ENCODE measurements around the gene LTBP1. TPM values are rescaled to one million over a fixed set of nuclear protein-coding genes. Genes with fewer than 3 reads are reported as not detected.

Gene LTBP1
- total RNA-seq, 1 experiment from 2014 or later = 11.8 TPM

GRCh38 chr2:33210626-33211025 is 263.9 kb downstream of the LTBP1 start:
- Histone ChIP-seq H3K4me2 (ENCODE audit: low read depth, low read length, poor library complexity, severe bottlenecking) (no peak overlapping the region), H3K4me3 (ENCODE audit: low read length) (no peak overlapping the region), H3K4me1 (ENCODE audit: low read length) (no peaks in the 10 kb centered on the region), H4K20me1 (ENCODE audit: insufficient read depth, low read depth, low read length) (no peaks in the 10 kb centered on the region), H3K36me3 (ENCODE audit: insufficient read depth, low read length) (no peaks in the 10 kb centered on the region), H3K79me2 (ENCODE audit: low read length) (no peaks in the 10 kb centered on the region), H3K9me3 (ENCODE audit: low read length) (no peaks in the 10 kb centered on the region), H3K9ac (ENCODE audit: low read length) (no peak overlapping the region), H2AFZ (ENCODE audit: low read length) (no peak overlapping the region), H3K27me3 (ENCODE audit: low read length) (no peaks in the 10 kb centered on the region), H3K27ac (ENCODE audit: low read length) (no peak overlapping the region), H3K9me2 (replicated peaks; ENCODE audit: insufficient read depth, low read length) (no peaks in the 10 kb centered on the region)
- no peak for DNase-seq

GRCh38 chr2:33212151-33212550 is 265.4 kb downstream of the LTBP1 start:
- no peaks in the 10 kb centered on the region for H3K36me3 ChIP-seq (ENCODE audit: insufficient read depth, low read length)
- DNase-seq = no peak
- no peaks in the 10 kb centered on the region for H3K9me2 ChIP-seq (replicated peaks; ENCODE audit: insufficient read depth, low read length)
- no peaks in the 10 kb centered on the region for H3K9me3 ChIP-seq (ENCODE audit: low read length)
- H3K4me1 ChIP-seq (ENCODE audit: low read length) = no peaks in the 10 kb centered on the region
- H2AFZ ChIP-seq (ENCODE audit: low read length) = no peak overlapping the region
- H3K27ac ChIP-seq (ENCODE audit: low read length) = no peak overlapping the region
- H3K79me2 ChIP-seq (ENCODE audit: low read length) = no peaks in the 10 kb centered on the region
- no peak overlapping the region for H3K4me2 ChIP-seq (ENCODE audit: low read depth, low read length, poor library complexity, severe bottlenecking)
- H4K20me1 ChIP-seq (ENCODE audit: insufficient read depth, low read depth, low read length) = no peaks in the 10 kb centered on the region
- H3K4me3 ChIP-seq (ENCODE audit: low read length) = no peak overlapping the region
- H3K9ac ChIP-seq (ENCODE audit: low read length) = no peak overlapping the region
- no peaks in the 10 kb centered on the region for H3K27me3 ChIP-seq (ENCODE audit: low read length)

GRCh38 chr2:33213244-33213643 is 266.5 kb downstream of the LTBP1 start:
- H3K4me1 ChIP-seq (ENCODE audit: low read length) = no peaks in the 10 kb centered on the region
- H3K27me3 ChIP-seq (ENCODE audit: low read length) = no peaks in the 10 kb centered on the region
- H2AFZ ChIP-seq (ENCODE audit: low read length) = no peak overlapping the region
- H3K9me2 ChIP-seq (replicated peaks; ENCODE audit: insufficient read depth, low read length) = no peaks in the 10 kb centered on the region
- no peak overlapping the region for H3K9ac ChIP-seq (ENCODE audit: low read length)
- no peaks in the 10 kb centered on the region for H4K20me1 ChIP-seq (ENCODE audit: insufficient read depth, low read depth, low read length)
- no peak overlapping the region for H3K4me3 ChIP-seq (ENCODE audit: low read length)
- no peaks in the 10 kb centered on the region for H3K36me3 ChIP-seq (ENCODE audit: insufficient read depth, low read length)
- DNase-seq = no peak
- no peak overlapping the region for H3K27ac ChIP-seq (ENCODE audit: low read length)
- no peak overlapping the region for H3K4me2 ChIP-seq (ENCODE audit: low read depth, low read length, poor library complexity, severe bottlenecking)
- no peaks in the 10 kb centered on the region for H3K9me3 ChIP-seq (ENCODE audit: low read length)
- H3K79me2 ChIP-seq (ENCODE audit: low read length) = no peaks in the 10 kb centered on the region

- no peak overlapping the region for H2AFZ ChIP-seq (ENCODE audit: low read length)
- H3K4me1 ChIP-seq (ENCODE audit: low read length) = no peaks in the 10 kb centered on the region
- H3K9ac ChIP-seq (ENCODE audit: low read length) = no peak overlapping the region
- H3K79me2 ChIP-seq (ENCODE audit: low read length) = no peaks in the 10 kb centered on the region
- H4K20me1 ChIP-seq (ENCODE audit: insufficient read depth, low read depth, low read length) = no peaks in the 10 kb centered on the region
- no peak for DNase-seq
- no peaks in the 10 kb centered on the region for H3K27me3 ChIP-seq (ENCODE audit: low read length)
- H3K4me2 ChIP-seq (ENCODE audit: low read depth, low read length, poor library complexity, severe bottlenecking) = no peak overlapping the region
- no peak overlapping the region for H3K4me3 ChIP-seq (ENCODE audit: low read length)
- no peaks in the 10 kb centered on the region for H3K36me3 ChIP-seq (ENCODE audit: insufficient read depth, low read length)
- no peak overlapping the region for H3K27ac ChIP-seq (ENCODE audit: low read length)
- no peaks in the 10 kb centered on the region for H3K9me3 ChIP-seq (ENCODE audit: low read length)
- no peaks in the 10 kb centered on the region for H3K9me2 ChIP-seq (replicated peaks; ENCODE audit: insufficient read depth, low read length)
Measured at GRCh38 chr2:33213648-33214047, 266.9 kb downstream of the LTBP1 start.

- Histone ChIP-seq H3K9ac (ENCODE audit: low read length) (no peak overlapping the region), H3K4me3 (ENCODE audit: low read length) (no peak overlapping the region), H3K27me3 (ENCODE audit: low read length) (no peaks in the 10 kb centered on the region), H3K9me2 (replicated peaks; ENCODE audit: insufficient read depth, low read length) (no peaks in the 10 kb centered on the region), H3K36me3 (ENCODE audit: insufficient read depth, low read length) (no peaks in the 10 kb centered on the region), H3K4me2 (ENCODE audit: low read depth, low read length, poor library complexity, severe bottlenecking) (no peak overlapping the region), H3K4me1 (ENCODE audit: low read length) (peaks cover 7% of the 10 kb centered on the region), H2AFZ (ENCODE audit: low read length) (no peak overlapping the region), H3K79me2 (ENCODE audit: low read length) (no peaks in the 10 kb centered on the region), H3K9me3 (ENCODE audit: low read length) (no peaks in the 10 kb centered on the region), H3K27ac (ENCODE audit: low read length) (no peak overlapping the region), H4K20me1 (ENCODE audit: insufficient read depth, low read depth, low read length) (no peaks in the 10 kb centered on the region)
- DNase-seq = no peak
Measured at GRCh38 chr2:33214436-33214835, 267.7 kb downstream of the LTBP1 start.

GRCh38 chr2:33214857-33215256 is 268.1 kb downstream of the LTBP1 start:
- no peak for DNase-seq
- Histone ChIP-seq H3K79me2 (ENCODE audit: low read length) (no peaks in the 10 kb centered on the region), H2AFZ (ENCODE audit: low read length) (no peak overlapping the region), H3K4me3 (ENCODE audit: low read length) (no peak overlapping the region), H3K36me3 (ENCODE audit: insufficient read depth, low read length) (no peaks in the 10 kb centered on the region), H3K9me3 (ENCODE audit: low read length) (no peaks in the 10 kb centered on the region), H3K4me2 (ENCODE audit: low read depth, low read length, poor library complexity, severe bottlenecking) (no peak overlapping the region), H3K9me2 (replicated peaks; ENCODE audit: insufficient read depth, low read length) (no peaks in the 10 kb centered on the region), H3K4me1 (ENCODE audit: low read length) (peaks cover 7% of the 10 kb centered on the region), H3K27ac (ENCODE audit: low read length) (no peak overlapping the region), H3K27me3 (ENCODE audit: low read length) (no peaks in the 10 kb centered on the region), H3K9ac (ENCODE audit: low read length) (no peak overlapping the region), H4K20me1 (ENCODE audit: insufficient read depth, low read depth, low read length) (no peaks in the 10 kb centered on the region)

- Histone ChIP-seq H3K9ac (ENCODE audit: low read length) (no peak overlapping the region), H3K27me3 (ENCODE audit: low read length) (no peaks in the 10 kb centered on the region), H3K4me3 (ENCODE audit: low read length) (no peak overlapping the region), H3K9me3 (ENCODE audit: low read length) (no peaks in the 10 kb centered on the region), H3K9me2 (replicated peaks; ENCODE audit: insufficient read depth, low read length) (no peaks in the 10 kb centered on the region), H2AFZ (ENCODE audit: low read length) (no peak overlapping the region), H4K20me1 (ENCODE audit: insufficient read depth, low read depth, low read length) (no peaks in the 10 kb centered on the region), H3K4me2 (ENCODE audit: low read depth, low read length, poor library complexity, severe bottlenecking) (no peak overlapping the region), H3K4me1 (ENCODE audit: low read length) (peaks cover 7% of the 10 kb centered on the region), H3K79me2 (ENCODE audit: low read length) (no peaks in the 10 kb centered on the region), H3K36me3 (ENCODE audit: insufficient read depth, low read length) (no peaks in the 10 kb centered on the region), H3K27ac (ENCODE audit: low read length) (no peak overlapping the region)
- DNase-seq = no peak
Measured at GRCh38 chr2:33215299-33215698, 268.5 kb downstream of the LTBP1 start.

- Histone ChIP-seq H3K4me1 (ENCODE audit: low read length) (peaks cover 7% of the 10 kb centered on the region), H3K9me3 (ENCODE audit: low read length) (no peaks in the 10 kb centered on the region), H3K27me3 (ENCODE audit: low read length) (no peaks in the 10 kb centered on the region), H3K4me3 (ENCODE audit: low read length) (no peak overlapping the region), H3K36me3 (ENCODE audit: insufficient read depth, low read length) (no peaks in the 10 kb centered on the region), H3K9me2 (replicated peaks; ENCODE audit: insufficient read depth, low read length) (no peaks in the 10 kb centered on the region), H3K79me2 (ENCODE audit: low read length) (no peaks in the 10 kb centered on the region), H4K20me1 (ENCODE audit: insufficient read depth, low read depth, low read length) (no peaks in the 10 kb centered on the region), H3K27ac (ENCODE audit: low read length) (no peak overlapping the region), H3K9ac (ENCODE audit: low read length) (no peak overlapping the region), H2AFZ (ENCODE audit: low read length) (no peak overlapping the region), H3K4me2 (ENCODE audit: low read depth, low read length, poor library complexity, severe bottlenecking) (no peak overlapping the region)
- no peak for DNase-seq
Measured at GRCh38 chr2:33215983-33216382, 269.2 kb downstream of the LTBP1 start.
